Endothelial cell of umbilical vein (primary cell): ENCODE data around the gene SETSIP. TPM values are rescaled to one million over a fixed set of nuclear protein-coding genes. Genes with fewer than 3 reads are reported as not detected.

ENCODE experiments used
- BruUV-seq: library from RNA; stranded (reverse); fragments of 400-500 nt; replicated peaks from 2 replicates; lab custom pipeline; 2021; lab: Mats Ljungman, UMichigan
- CTCF ChIA-PET: fragments of 300-600, 350-600 bp; sonication (Branson Sonifier 250); formaldehyde crosslinking; loops from one replicate; lab custom pipeline; 2021; ENCODE audit warnings: antibody characterized with exemption, inconsistent platforms; lab: Charles Lee
- POLR2A ChIA-PET: fragments of 300-600, 350-600 bp; sonication (Branson Sonifier 250); formaldehyde crosslinking; loops from one replicate; lab custom pipeline; 2021; ENCODE audit warnings: antibody characterized with exemption, inconsistent platforms; lab: Charles Lee
- DNase-seq: peaks from one replicate; pipeline ENCODE4 v3.0.0-alpha.2; 2011; ENCODE audit warnings: low read depth, low spot score
- FAIRE-seq: peaks from 2 replicates; lab custom pipeline; 2011; peaks lifted over from hg19 to GRCh38; lab: Jason Lieb, UNC
- H2AFZ ChIP-seq: 2 replicates; pipeline ENCODE4 v1.6.0; 2012; ENCODE audit warnings: low read depth, low read length, control low read depth, inconsistent platforms
- H3K27ac ChIP-seq: 2 replicates; pipeline ENCODE4 v1.5.1; 2011; ENCODE audit warnings: low read depth, mild to moderate bottlenecking, control low read depth, low read length, moderate library complexity; ENCODE audit not compliant: insufficient read depth
- H3K27me3 ChIP-seq, 2 experiments: 2 replicates each; pipeline versions ENCODE4 v1.6.0 to v1.6.1; 2011; ENCODE audit warnings: low read length in 2 of 2, mixed read lengths in 1 of 2; ENCODE audit not compliant: control insufficient read depth in 2 of 2, insufficient read depth in 2 of 2
- H3K36me3 ChIP-seq, 2 experiments: 2 replicates in 1 of 2; 3 replicates in 1 of 2; pipeline ENCODE4 v1.5.1; 2011; ENCODE audit warnings: low read length in 2 of 2, mild to moderate bottlenecking in 1 of 2, moderate library complexity in 1 of 2; ENCODE audit not compliant: control insufficient read depth in 2 of 2, insufficient read depth in 2 of 2; ENCODE audit errors: extremely low read depth in 1 of 2
- H3K4me1 ChIP-seq: 3 replicates; pipeline ENCODE4 v1.5.1; 2011; ENCODE audit warnings: mild to moderate bottlenecking, low read length; ENCODE audit not compliant: control insufficient read depth, insufficient read depth; ENCODE audit errors: extremely low read depth
- H3K4me2 ChIP-seq: 2 replicates; pipeline ENCODE4 v1.6.1; 2011; ENCODE audit warnings: low read length, control low read depth, mixed read lengths; ENCODE audit not compliant: insufficient read depth
- H3K4me3 ChIP-seq, 3 experiments: fragments of 200-600 bp in 1 of 3; sonication (generic), shearing (Covaris generic) in 1 of 3; replicated peaks in 1 of 3; 2 replicates each; pipeline ENCODE4 v1.5.1; 2011 to 2016; ENCODE audit warnings: control low read depth in 3 of 3, low read length in 3 of 3, mild to moderate bottlenecking in 2 of 3, inconsistent platforms in 1 of 3, low read depth in 1 of 3, moderate library complexity in 1 of 3; ENCODE audit not compliant: insufficient read depth in 1 of 3
- H3K79me2 ChIP-seq: 2 replicates; pipeline ENCODE4 v1.6.0; 2012; ENCODE audit warnings: low read length, inconsistent platforms; ENCODE audit not compliant: control insufficient read depth, insufficient read depth
- H3K9ac ChIP-seq: replicated peaks from 2 replicates; pipeline ENCODE3; 2011; ENCODE audit warnings: low read length, control low read depth; ENCODE audit not compliant: insufficient read depth; ENCODE audit errors: extremely low read depth
- H3K9me1 ChIP-seq: replicated peaks from 3 replicates; pipeline ENCODE4 v1.6.0; 2011; ENCODE audit warnings: mild to moderate bottlenecking, low read length; ENCODE audit not compliant: control insufficient read depth, insufficient read depth; ENCODE audit errors: extremely low read depth
- H3K9me3 ChIP-seq: replicated peaks from 2 replicates; pipeline ENCODE4 v1.5.1; 2012; ENCODE audit warnings: low read length, inconsistent platforms; ENCODE audit not compliant: control insufficient read depth, insufficient read depth
- H4K20me1 ChIP-seq: replicated peaks from 2 replicates; pipeline ENCODE3; 2011; ENCODE audit warnings: mild to moderate bottlenecking, low read length; ENCODE audit not compliant: control insufficient read depth, insufficient read depth; ENCODE audit errors: extremely low read depth
- CTCF ChIP-seq, 2 donors: IDR thresholded peaks; 1 replicate in 1 of 2; 2 replicates in 1 of 2; pipeline ENCODE4 v1.5.1; 2011; ENCODE audit warnings: low read length in 2 of 2, mild to moderate bottlenecking in 2 of 2, moderate library complexity in 2 of 2, control low read depth in 1 of 2, inconsistent platforms in 1 of 2, low read depth in 1 of 2; ENCODE audit not compliant: insufficient read depth in 1 of 2; ENCODE audit errors: extremely low read depth in 1 of 2
- EZH2 ChIP-seq: IDR thresholded peaks from 2 replicates; pipeline ENCODE4 v1.6.1; 2012; ENCODE audit warnings: borderline replicate concordance, low read depth, mild to moderate bottlenecking, moderate library complexity, low read length, inconsistent platforms; ENCODE audit not compliant: severe bottlenecking
- FOS ChIP-seq: IDR thresholded peaks from 2 replicates; pipeline ENCODE4 v1.6.1; 2011; ENCODE audit warnings: mild to moderate bottlenecking, low read length, moderate library complexity, borderline replicate concordance; ENCODE audit not compliant: insufficient read depth
- GATA2 ChIP-seq: IDR thresholded peaks from 2 replicates; pipeline ENCODE4 v1.7.0; 2011; ENCODE audit warnings: low read depth, mild to moderate bottlenecking, moderate library complexity, mixed read lengths, low read length; ENCODE audit not compliant: insufficient read length, insufficient read depth
- JUN ChIP-seq: IDR thresholded peaks from 2 replicates; pipeline ENCODE4 v1.6.1; 2011; ENCODE audit warnings: borderline replicate concordance, low read depth; ENCODE audit not compliant: insufficient read length, insufficient read depth
- MAX ChIP-seq: IDR thresholded peaks from 2 replicates; pipeline ENCODE4 v1.6.1; 2011; ENCODE audit not compliant: insufficient read depth, insufficient read length
- MYC ChIP-seq: IDR thresholded peaks from one replicate; pipeline ENCODE4 v1.6.1; 2011; ENCODE audit warnings: mild to moderate bottlenecking, low read depth, low read length
- POLR2A ChIP-seq: IDR thresholded peaks from 2 replicates; pipeline ENCODE4 v1.6.1; 2012; ENCODE audit warnings: low read depth, mild to moderate bottlenecking, control low read depth, low read length
- POLR2AphosphoS5 ChIP-seq: IDR thresholded peaks from 2 replicates; pipeline ENCODE4 v1.6.1; 2012; ENCODE audit warnings: low read depth, mild to moderate bottlenecking, control low read depth, low read length, moderate library complexity; ENCODE audit not compliant: insufficient read depth
- dilution Hi-C: fragments of 300-500 bp; cut with MboI; formaldehyde crosslinking; loops from one replicate; pipeline ENCODE4 v1.15.0; 2019; ENCODE audit warnings: low sequenced_read_pairs; ENCODE audit not compliant: extremely low pct_ligation_motif_present
- intact Hi-C: fragments of 100-400 bp; cut with micrococcal nuclease; formaldehyde crosslinking; loops from one replicate; pipeline ENCODE4 v1.10.0; 2022
- polyA plus RNA-seq, 4 experiments: library from polyadenylated mRNA; depleted of rRNA in 3 of 4; stranded (reverse) in 3 of 4; unstranded in 1 of 4; fragments of >200 nt; gene quantifications; 2 replicates each; pipeline versions ENCODE4 v1.2.1 to v1.2.3, GENCODE V29; 2011 to 2012; ENCODE audit warnings: missing spikeins in 1 of 4
- total RNA-seq: library from RNA; stranded (reverse); gene quantifications from 2 replicates; pipeline ENCODE4 v1.2.3, GENCODE V29; 2021

Gene SETSIP
- total and polyA plus RNA-seq, 2 donors (not counting 3 experiments of a cell fraction or from before 2014, with no cell fraction given) = not detected

- dilution Hi-C loops (no loop called here), intact Hi-C loops (no loop called here)
- no TSS peak for BruUV-seq
- Histone ChIP-seq H3K4me2 (no peak overlapping the region), H3K79me2 (no peaks in the 10 kb centered on the region), H3K27me3 (no peaks in the 10 kb centered on the region), H3K9me3 (no peaks in the 10 kb centered on the region), H3K9me1 (no peaks in the 10 kb centered on the region), H3K4me3 (no peak overlapping the region), H3K9ac (no peak overlapping the region), H4K20me1 (no peaks in the 10 kb centered on the region), H3K27ac (no peak overlapping the region), H3K4me1 (no peaks in the 10 kb centered on the region), H3K36me3 (no peaks in the 10 kb centered on the region), H2AFZ (no peak overlapping the region)
- no peak for FAIRE-seq
- ChIA-PET POLR2A (interaction anchor here (0.6 kb wide), 1 partner anchor 21 kb away, joined by 4 read pairs; no protein-coding TSS in a partner anchor), CTCF (no interaction called here)
- no peak for DNase-seq
- no peak for TF ChIP-seq EZH2
- no peak for TF ChIP-seq JUN
- TF ChIP-seq GATA2 = no peak
- no peak for TF ChIP-seq FOS
- TF ChIP-seq CTCF (IDR thresholded peaks at IDR 0.05; ENCODE audit: extremely low read depth in 1 of 2, insufficient read depth in 1 of 2, low read depth in 1 of 2, low read length in 2 of 2) = no peak
- no peak for TF ChIP-seq POLR2A
- TF ChIP-seq MAX = no peak
- TF ChIP-seq MYC = no peak
- no peak for TF ChIP-seq POLR2AphosphoS5
Observed at GRCh38 chr1:92091625-92092024, 16.4 kb upstream of the SETSIP start.
